ENCODE results near the gene MYO7B.

Gene MYO7B

DNA sequence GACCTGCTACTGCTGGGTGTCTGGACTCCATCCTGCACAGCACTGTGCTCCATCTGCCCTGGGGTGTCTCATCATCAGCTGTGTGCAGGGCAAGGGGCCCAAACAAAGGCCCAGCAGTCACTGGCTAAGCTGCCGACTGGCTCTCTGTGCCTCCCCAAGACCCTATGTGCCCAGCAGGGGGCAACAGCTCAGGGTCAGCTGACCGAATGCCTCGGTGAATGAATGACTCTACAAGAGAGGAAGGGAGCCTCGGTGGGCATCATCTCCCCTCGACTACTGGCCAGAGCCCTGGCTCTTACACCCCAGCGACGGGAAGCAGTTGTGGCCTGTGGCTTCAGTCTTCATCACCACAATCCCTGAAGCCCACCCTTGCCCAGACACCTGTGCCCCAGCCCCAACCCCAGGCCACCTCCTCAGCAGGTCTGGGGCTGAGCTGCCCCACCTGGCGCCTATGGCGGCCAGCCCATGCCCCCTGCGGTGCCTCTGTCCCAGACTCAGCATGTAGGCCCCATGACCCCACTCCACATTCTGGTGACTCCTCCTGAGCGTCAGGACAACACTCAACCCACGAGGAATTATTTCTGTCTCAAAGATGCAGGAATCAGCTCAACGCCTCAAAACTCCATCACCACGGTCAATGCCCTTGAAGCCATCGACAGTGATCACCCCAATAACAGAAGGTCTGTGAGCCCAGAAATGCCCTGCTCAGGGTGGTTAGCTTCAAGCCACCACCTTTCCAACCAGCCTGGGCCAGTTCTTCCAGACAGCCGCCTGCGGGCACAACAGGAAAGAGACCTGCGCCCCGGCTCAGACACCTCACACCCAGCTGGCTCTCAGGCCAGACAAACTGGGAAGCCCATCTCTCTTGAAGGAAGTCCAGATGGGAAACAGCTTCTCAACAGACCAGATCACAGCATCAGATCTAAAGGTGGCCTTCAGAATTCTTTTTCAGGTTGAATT is 108.9 kb downstream of the MYO7B start:
- Histone ChIP-seq H3K27me3 (replicated peaks; ENCODE audit: insufficient read depth, low read length) (peaks cover 11% of the 10 kb centered on the region; the same call in 1 of the 2 replicates), H3K9me2 (replicated peaks; ENCODE audit: insufficient read depth, low read length) (no peaks in the 10 kb centered on the region), H4K20me1 (ENCODE audit: insufficient read depth, low read length) (no peaks in the 10 kb centered on the region), H3K9ac (ENCODE audit: low read length) (no peak overlapping the region), H3K4me1 (ENCODE audit: low read length) (no peaks in the 10 kb centered on the region), H3F3A (ENCODE audit: insufficient read depth, low read length) (no peaks in the 10 kb centered on the region), H3K4me3 (ENCODE audit: low read length) (no peak overlapping the region), H3K79me2 (ENCODE audit: low read length) (no peaks in the 10 kb centered on the region), H3K4me2 (ENCODE audit: low read depth, low read length) (no peak overlapping the region), H3K36me3 (replicated peaks; ENCODE audit: insufficient read depth, low read length) (no peaks in the 10 kb centered on the region), H3K9me3 (replicated peaks; ENCODE audit: insufficient read depth, low read length) (no peaks in the 10 kb centered on the region), H2AFZ (ENCODE audit: low read length) (no peak overlapping the region), H3K27ac (ENCODE audit: low read length) (no peak overlapping the region)
- DNase-seq = no peak
- TF ChIP-seq, protein P1, sequence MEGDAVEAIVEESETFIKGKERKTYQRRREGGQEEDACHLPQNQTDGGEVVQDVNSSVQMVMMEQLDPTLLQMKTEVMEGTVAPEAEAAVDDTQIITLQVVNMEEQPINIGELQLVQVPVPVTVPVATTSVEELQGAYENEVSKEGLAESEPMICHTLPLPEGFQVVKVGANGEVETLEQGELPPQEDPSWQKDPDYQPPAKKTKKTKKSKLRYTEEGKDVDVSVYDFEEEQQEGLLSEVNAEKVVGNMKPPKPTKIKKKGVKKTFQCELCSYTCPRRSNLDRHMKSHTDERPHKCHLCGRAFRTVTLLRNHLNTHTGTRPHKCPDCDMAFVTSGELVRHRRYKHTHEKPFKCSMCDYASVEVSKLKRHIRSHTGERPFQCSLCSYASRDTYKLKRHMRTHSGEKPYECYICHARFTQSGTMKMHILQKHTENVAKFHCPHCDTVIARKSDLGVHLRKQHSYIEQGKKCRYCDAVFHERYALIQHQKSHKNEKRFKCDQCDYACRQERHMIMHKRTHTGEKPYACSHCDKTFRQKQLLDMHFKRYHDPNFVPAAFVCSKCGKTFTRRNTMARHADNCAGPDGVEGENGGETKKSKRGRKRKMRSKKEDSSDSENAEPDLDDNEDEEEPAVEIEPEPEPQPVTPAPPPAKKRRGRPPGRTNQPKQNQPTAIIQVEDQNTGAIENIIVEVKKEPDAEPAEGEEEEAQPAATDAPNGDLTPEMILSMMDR (IDR thresholded peaks at IDR 0.05; ENCODE audit: low read length) = no peak
- TF ChIP-seq EZH2phosphoT487 (IDR thresholded peaks at IDR 0.05; ENCODE audit: low read length) (no peak), EZH2 (optimal IDR thresholded peaks at IDR 0.05; ENCODE audit: low read depth, low read length) (no peak)

DNA sequence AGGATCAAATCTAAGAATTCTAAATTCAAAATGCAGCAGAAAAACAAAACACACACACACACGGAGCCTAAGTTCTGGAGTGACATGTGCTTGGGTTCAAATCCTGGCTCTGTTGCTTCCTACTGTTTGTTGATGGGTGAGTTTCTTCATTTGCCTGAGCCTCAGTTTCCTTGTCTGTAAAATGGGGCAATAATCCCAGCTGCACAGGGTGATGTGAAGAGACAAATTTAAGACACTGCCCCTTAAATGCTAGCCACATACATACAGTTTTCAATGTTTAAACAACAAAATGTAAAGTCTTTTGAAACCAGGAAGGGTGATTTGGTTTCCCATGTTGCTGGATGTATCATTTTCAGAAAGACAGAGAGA is 109.5 kb downstream of the MYO7B start:
- Histone ChIP-seq H3K9me2 (replicated peaks; ENCODE audit: insufficient read depth, low read length) (no peaks in the 10 kb centered on the region), H3K9ac (ENCODE audit: low read length) (no peak overlapping the region), H3K4me2 (ENCODE audit: low read depth, low read length) (no peak overlapping the region), H3K4me1 (ENCODE audit: low read length) (no peaks in the 10 kb centered on the region), H3K27ac (ENCODE audit: low read length) (no peak overlapping the region), H3K4me3 (ENCODE audit: low read length) (no peak overlapping the region), H3K36me3 (replicated peaks; ENCODE audit: insufficient read depth, low read length) (no peaks in the 10 kb centered on the region), H3K79me2 (ENCODE audit: low read length) (no peaks in the 10 kb centered on the region), H2AFZ (ENCODE audit: low read length) (no peak overlapping the region), H4K20me1 (ENCODE audit: insufficient read depth, low read length) (no peaks in the 10 kb centered on the region), H3F3A (ENCODE audit: insufficient read depth, low read length) (no peaks in the 10 kb centered on the region), H3K27me3 (replicated peaks; ENCODE audit: insufficient read depth, low read length) (peaks cover 11% of the 10 kb centered on the region; the same call in 1 of the 2 replicates), H3K9me3 (replicated peaks; ENCODE audit: insufficient read depth, low read length) (no peaks in the 10 kb centered on the region)
- no peak for DNase-seq
- TF ChIP-seq EZH2 (optimal IDR thresholded peaks at IDR 0.05; ENCODE audit: low read depth, low read length) = no peak
- no peak for TF ChIP-seq EZH2phosphoT487 (IDR thresholded peaks at IDR 0.05; ENCODE audit: low read length)
- TF ChIP-seq, protein P1 (IDR thresholded peaks at IDR 0.05; ENCODE audit: low read length) = no peak

DNA sequence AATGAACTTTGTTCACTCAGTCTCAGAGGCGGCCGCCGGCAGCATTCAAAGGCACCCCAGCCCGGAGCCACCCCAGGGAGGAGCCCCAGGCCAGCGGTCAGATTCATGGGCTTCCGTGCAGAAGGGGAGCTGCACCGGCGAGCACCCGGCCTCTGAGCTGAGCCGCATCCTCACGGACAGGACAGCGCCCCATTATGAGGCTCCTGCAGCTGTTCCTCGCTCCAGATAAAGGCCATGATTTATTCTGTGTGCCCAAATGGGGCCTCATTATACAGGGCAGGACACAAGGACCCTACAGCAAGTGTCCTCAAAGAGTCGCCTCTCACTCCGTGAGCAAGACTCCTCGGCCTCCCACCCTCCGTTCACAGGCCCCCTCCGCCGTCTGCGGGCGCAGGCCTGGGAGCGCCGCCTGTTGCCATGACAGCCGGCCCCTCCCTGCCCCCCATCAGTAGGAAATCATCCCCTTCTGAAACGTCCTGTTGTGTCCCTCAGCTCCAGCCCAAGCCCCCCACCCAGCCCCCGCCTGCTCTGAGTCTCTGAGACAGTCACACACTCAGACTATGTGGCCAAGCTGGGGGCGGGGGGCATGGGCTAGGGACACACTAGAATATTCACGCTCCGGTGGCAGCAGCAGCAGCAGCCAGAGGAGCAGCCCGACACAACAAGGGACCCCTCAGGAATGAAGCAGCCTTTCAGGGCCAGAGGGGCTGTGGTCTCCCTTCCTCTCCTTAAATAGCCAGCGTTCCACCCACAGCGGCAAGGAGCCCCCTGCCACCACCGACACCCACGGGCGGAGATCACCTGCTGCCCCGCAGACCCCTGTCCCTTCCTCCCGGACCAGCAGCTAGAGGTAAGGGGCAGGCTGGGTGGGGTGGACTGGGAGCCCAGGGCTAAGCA is 110.2 kb downstream of the MYO7B start, which contains the start of gene GPR17:
TSS of gene GPR17 (plus strand) at position 759 of the 897 bp plus-strand sequence. CDS start 4,583 bp downstream, outside the sequence.
- Histone ChIP-seq H3K36me3 (replicated peaks; ENCODE audit: insufficient read depth, low read length) (no peaks in the 10 kb centered on the region), H4K20me1 (ENCODE audit: insufficient read depth, low read length) (no peaks in the 10 kb centered on the region), H3K27ac (ENCODE audit: low read length) (no peak within 1 kb of the TSS), H3F3A (ENCODE audit: insufficient read depth, low read length) (no peaks in the 10 kb centered on the region), H3K9me2 (replicated peaks; ENCODE audit: insufficient read depth, low read length) (no peaks in the 10 kb centered on the region), H3K27me3 (replicated peaks; ENCODE audit: insufficient read depth, low read length) (peaks cover 15% of the 10 kb centered on the region; the same call in 1 of the 2 replicates), H2AFZ (ENCODE audit: low read length) (no peak within 1 kb of the TSS), H3K4me3 (ENCODE audit: low read length) (no peak within 1 kb of the TSS), H3K79me2 (ENCODE audit: low read length) (no peaks in the 10 kb centered on the region), H3K4me1 (ENCODE audit: low read length) (no peaks in the 10 kb centered on the region), H3K4me2 (ENCODE audit: low read depth, low read length) (no peak within 1 kb of the TSS), H3K9ac (ENCODE audit: low read length) (no peak within 1 kb of the TSS), H3K9me3 (replicated peaks; ENCODE audit: insufficient read depth, low read length) (no peaks in the 10 kb centered on the region)
- DNase-seq = no peak
- no peak for TF ChIP-seq EZH2phosphoT487 (IDR thresholded peaks at IDR 0.05; ENCODE audit: low read length)
